ENCODE results near the gene CSF2. TPM values are rescaled to one million over a fixed set of nuclear protein-coding genes. Genes with fewer than 3 reads are reported as not detected.
A peak's percentile ranks its signal among the peaks of the same experiment; 100 is the strongest.

CSF2 gene
- total RNA-seq, 1 donor from 2014 or later: not detected

DNA sequence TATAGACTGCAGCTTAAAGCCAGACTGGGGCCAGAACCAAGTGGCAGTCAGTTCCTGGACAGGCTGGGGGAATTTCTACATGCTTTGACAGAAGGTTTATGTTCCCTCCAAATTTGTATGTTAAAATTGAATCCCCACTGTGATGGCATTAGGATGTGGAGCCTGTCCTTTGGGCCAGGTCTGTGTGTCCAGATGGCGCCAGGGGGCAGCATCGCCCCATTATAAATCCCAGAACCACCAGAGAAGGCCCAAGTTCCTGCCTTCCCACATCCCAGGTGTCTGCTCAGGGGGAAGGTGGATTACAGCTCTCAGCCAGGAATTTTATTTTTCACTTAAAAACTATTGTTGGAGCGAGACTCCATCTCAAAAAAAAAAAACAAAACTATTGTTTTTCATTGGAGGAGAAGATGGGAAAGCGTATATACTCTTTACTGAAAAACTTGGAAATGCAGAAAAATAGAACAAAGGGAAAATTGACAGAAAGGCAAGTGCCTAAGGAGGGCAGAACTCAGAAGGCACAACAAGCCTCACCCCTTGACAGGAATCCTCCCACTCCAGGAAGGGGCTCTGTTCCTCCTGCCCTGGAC lies 8.1 kb upstream of the CSF2 start:
- DNase-seq (ENCODE audit: extremely low spot score, unreplicated experiment): no peak
- Mint-ChIP-seq H3K4me3 (ENCODE audit: unreplicated experiment) (no peak overlapping the region), H3K4me1 (ENCODE audit: unreplicated experiment) (no peaks in the 10 kb centered on the region), H3K27me3 (ENCODE audit: unreplicated experiment) (no peaks in the 10 kb centered on the region), H3K27ac (ENCODE audit: unreplicated experiment) (no peak overlapping the region), H3K36me3 (ENCODE audit: unreplicated experiment) (no peaks in the 10 kb centered on the region), H3K9me3 (ENCODE audit: unreplicated experiment) (no peaks in the 10 kb centered on the region)
- TF ChIP-seq CTCF (IDR thresholded peaks at IDR 0.05): peak; percentile 75

GRCh38 chr5:132065951-132066701 lies 7.5 kb upstream of the CSF2 start:
- no peaks in the 10 kb centered on the region for H3K9me3 Mint-ChIP-seq (ENCODE audit: unreplicated experiment)
- H3K36me3 Mint-ChIP-seq (ENCODE audit: unreplicated experiment): no peaks in the 10 kb centered on the region
- no peaks in the 10 kb centered on the region for H3K27me3 Mint-ChIP-seq (ENCODE audit: unreplicated experiment)
- TF ChIP-seq CTCF (IDR thresholded peaks at IDR 0.05): no peak
- DNase-seq (ENCODE audit: extremely low spot score, unreplicated experiment): no peak
- H3K4me3 Mint-ChIP-seq (ENCODE audit: unreplicated experiment): no peak overlapping the region
- no peaks in the 10 kb centered on the region for H3K4me1 Mint-ChIP-seq (ENCODE audit: unreplicated experiment)
- no peak overlapping the region for H3K27ac Mint-ChIP-seq (ENCODE audit: unreplicated experiment)

GRCh38 chr5:132066871-132067270 lies 6.7 kb upstream of the CSF2 start:
- no peak for DNase-seq (ENCODE audit: extremely low spot score, unreplicated experiment)
- no peak for TF ChIP-seq CTCF (IDR thresholded peaks at IDR 0.05)
- no peak overlapping the region for H3K27ac Mint-ChIP-seq (ENCODE audit: unreplicated experiment)
- H3K4me3 Mint-ChIP-seq (ENCODE audit: unreplicated experiment): no peak overlapping the region
- no peaks in the 10 kb centered on the region for H3K36me3 Mint-ChIP-seq (ENCODE audit: unreplicated experiment)
- H3K9me3 Mint-ChIP-seq (ENCODE audit: unreplicated experiment): no peaks in the 10 kb centered on the region
- H3K27me3 Mint-ChIP-seq (ENCODE audit: unreplicated experiment): no peaks in the 10 kb centered on the region
- H3K4me1 Mint-ChIP-seq (ENCODE audit: unreplicated experiment): no peaks in the 10 kb centered on the region

GRCh38 chr5:132067451-132067850 lies 6.1 kb upstream of the CSF2 start:
- H3K27ac Mint-ChIP-seq (ENCODE audit: unreplicated experiment): no peak overlapping the region
- H3K27me3 Mint-ChIP-seq (ENCODE audit: unreplicated experiment): no peaks in the 10 kb centered on the region
- TF ChIP-seq CTCF (IDR thresholded peaks at IDR 0.05): no peak
- H3K36me3 Mint-ChIP-seq (ENCODE audit: unreplicated experiment): no peaks in the 10 kb centered on the region
- no peaks in the 10 kb centered on the region for H3K9me3 Mint-ChIP-seq (ENCODE audit: unreplicated experiment)
- no peak for DNase-seq (ENCODE audit: extremely low spot score, unreplicated experiment)
- H3K4me3 Mint-ChIP-seq (ENCODE audit: unreplicated experiment): no peak overlapping the region
- H3K4me1 Mint-ChIP-seq (ENCODE audit: unreplicated experiment): no peaks in the 10 kb centered on the region

GRCh38 chr5:132067941-132068808 lies 5.4 kb upstream of the CSF2 start:
- Mint-ChIP-seq H3K27ac (ENCODE audit: unreplicated experiment) (no peak overlapping the region), H3K36me3 (ENCODE audit: unreplicated experiment) (no peaks in the 10 kb centered on the region), H3K4me1 (ENCODE audit: unreplicated experiment) (no peaks in the 10 kb centered on the region), H3K4me3 (ENCODE audit: unreplicated experiment) (no peak overlapping the region), H3K9me3 (ENCODE audit: unreplicated experiment) (no peaks in the 10 kb centered on the region), H3K27me3 (ENCODE audit: unreplicated experiment) (no peaks in the 10 kb centered on the region)
- no peak for DNase-seq (ENCODE audit: extremely low spot score, unreplicated experiment)
- no peak for TF ChIP-seq CTCF (IDR thresholded peaks at IDR 0.05)
